Frontal cortex (tissue), 4 donors: ENCODE data around the gene ERC1. TPM values are rescaled to one million over a fixed set of nuclear protein-coding genes. Genes with fewer than 3 reads are reported as not detected.

Experiments
- DNase-seq, 2 donors: peaks; one replicate each; pipeline ENCODE4 v3.0.0; 2012; ENCODE audit warnings: low spot score in 2 of 2
- FAIRE-seq: peaks from 2 replicates; lab custom pipeline; 2012; peaks lifted over from hg19 to GRCh38; lab: Jason Lieb, UNC
- total RNA-seq: library from RNA; depleted of rRNA; stranded (reverse); fragments of >200 nt; gene quantifications from one replicate; pipeline ENCODE4 v1.2.3, GENCODE V29; 2014
- donor health status: control.
- donor health status: control.
- donor health status: control.

ERC1 gene
- total RNA-seq, 1 donor from 2014 or later, result 128 TPM

DNA sequence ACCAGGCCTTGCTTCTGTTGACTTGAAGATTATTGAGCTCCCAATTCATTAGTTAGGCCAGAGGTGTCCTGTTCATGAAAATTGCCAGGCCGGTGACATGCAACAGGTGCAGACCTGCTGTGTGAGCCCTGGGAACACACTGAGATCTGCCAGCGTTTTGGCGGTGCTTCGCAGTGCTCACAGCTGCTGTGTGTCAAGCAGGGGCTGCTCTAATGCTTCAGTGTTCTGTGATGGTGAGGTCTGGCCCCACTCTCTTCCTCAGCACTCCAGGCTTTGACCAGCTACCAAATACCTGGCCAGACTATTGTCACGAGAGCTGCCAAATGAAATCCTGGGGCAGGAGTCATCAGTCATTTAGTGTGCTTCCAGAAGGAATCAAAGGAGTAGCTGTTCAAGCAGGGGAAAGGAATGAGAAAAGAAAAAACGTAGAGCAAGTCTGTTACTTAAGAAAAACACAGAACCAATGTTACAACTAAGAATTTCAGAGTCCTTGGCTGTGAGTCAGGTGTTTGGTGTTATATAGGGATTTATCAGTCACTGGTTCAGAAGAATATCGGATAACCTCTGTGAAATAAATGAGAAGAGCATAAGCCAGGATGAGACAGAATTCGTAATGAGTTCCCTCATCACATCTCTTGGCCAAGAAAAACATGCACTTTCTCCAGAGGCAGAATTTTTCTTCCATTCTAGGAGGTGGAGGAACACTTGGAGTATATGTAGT is 452.6 kb downstream of the ERC1 start:
- DNase-seq (no peak), FAIRE-seq (no peak)

DNA sequence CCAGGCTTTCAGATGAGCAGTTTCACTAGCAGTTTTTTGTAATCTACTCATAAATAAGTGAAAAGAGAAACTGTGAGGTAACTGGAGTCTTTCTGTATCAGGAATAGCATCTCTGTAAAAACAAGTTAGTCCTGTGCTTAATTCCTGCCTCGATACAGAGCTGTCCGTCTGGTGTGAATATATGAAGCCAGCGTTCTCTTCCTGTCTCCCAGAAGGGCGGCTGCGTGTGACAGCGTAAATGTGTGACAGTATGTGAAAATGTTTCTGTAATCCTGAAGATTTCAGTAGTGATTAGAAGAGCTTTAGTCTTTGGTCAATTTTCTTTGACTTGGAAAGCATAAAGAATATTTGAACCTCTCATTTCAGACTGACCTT is 453.1 kb downstream of the ERC1 start:
- no peak for FAIRE-seq

GRCh38 chr12:1445807-1446206 is 454.8 kb downstream of the ERC1 start:
- FAIRE-seq, result no peak
- no peak for DNase-seq

More for the DNA sequence above, 453.1 kb downstream of the ERC1 start:
- DNase-seq, result no peak

DNA sequence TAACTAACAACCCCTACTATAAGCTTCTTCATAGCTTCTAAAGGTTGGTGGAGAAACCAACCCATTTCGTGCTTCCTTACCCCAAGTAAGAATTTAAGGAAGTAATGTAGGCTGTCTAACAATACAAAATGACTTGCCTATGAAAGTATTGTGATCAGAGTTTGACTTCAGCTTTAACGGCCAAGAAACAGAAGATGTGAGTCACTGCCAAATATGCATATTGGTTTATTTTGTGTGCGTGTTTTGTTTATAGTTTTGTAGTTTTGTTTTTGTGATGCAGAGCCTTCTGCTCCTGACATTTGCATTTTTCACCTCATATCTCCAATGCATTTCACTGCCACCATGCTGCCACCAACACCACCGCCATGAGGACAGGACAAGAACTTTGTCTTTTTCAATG is 457.3 kb downstream of the ERC1 start:
- FAIRE-seq (no peak), DNase-seq (no peak)

DNA sequence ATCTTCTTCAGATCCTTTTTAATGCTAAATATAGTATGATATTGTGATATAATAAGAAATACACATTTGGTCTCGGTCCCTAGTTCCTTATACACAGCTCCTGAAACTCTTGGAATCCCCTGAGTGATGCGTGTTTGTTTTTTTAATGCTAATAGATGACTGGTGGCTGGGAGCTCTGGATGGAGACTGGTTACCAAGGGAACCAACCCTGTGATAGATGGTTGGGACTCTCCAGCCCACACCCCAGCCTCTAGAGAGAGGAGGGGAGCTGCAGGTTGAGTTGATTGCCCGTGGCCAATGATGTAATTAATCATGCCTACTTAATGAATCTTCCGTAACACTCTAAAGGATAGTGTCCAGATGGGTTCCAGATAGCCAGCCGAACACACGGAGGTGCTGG is 462.8 kb downstream of the ERC1 start:
- DNase-seq (no peak), FAIRE-seq (no peak)

DNA sequence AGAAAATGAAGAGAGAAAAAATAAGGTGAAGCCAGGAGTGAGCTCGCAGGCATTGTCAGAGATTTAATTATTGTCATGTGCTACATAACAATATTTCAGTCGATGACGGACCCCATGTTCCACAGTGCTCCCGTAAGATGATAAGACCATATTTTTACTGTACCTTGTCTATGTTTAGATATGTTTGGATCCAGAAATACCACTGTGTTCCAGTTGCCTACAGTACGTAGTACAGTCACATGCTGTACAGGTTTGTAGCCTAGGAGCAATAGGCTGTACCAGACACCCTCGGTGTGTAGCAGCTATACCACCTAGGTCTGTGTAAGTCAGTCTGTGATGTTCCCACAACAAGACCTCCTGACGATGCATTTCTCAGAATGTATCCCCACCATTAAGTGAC is 465.9 kb downstream of the ERC1 start:
- no peak for FAIRE-seq

GRCh38 chr12:1457901-1458300 is 466.9 kb downstream of the ERC1 start:
- FAIRE-seq, result no peak
- DNase-seq, result no peak

More for the DNA sequence above, 465.9 kb downstream of the ERC1 start:
- DNase-seq, result no peak

- FAIRE-seq (no peak), DNase-seq (no peak)
Measured at GRCh38 chr12:1459339-1459738, 468.3 kb downstream of the ERC1 start.

GRCh38 chr12:1463073-1463905 is 472.3 kb downstream of the ERC1 start:
- DNase-seq (no peak), FAIRE-seq (no peak)

DNA sequence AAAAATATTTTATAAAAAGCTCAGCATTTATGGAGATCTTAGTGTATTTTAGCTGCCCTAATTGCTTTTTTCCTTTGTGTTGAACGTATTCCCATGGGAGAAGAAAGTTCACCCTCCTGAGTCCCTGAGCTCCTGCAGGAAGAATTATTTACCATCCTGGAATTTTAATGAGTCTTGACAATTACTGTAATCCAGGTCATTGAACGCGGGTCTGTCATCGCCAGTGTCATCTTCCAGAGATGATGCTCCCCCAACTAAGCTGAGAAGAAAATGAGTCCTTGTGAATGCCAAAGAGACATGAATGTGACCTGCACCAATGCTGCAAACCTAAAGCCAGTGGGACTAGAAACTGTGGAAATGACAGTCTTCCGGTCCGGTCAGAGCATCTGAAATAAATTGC is 473.9 kb downstream of the ERC1 start:
- DNase-seq, result no peak
- no peak for FAIRE-seq

DNA sequence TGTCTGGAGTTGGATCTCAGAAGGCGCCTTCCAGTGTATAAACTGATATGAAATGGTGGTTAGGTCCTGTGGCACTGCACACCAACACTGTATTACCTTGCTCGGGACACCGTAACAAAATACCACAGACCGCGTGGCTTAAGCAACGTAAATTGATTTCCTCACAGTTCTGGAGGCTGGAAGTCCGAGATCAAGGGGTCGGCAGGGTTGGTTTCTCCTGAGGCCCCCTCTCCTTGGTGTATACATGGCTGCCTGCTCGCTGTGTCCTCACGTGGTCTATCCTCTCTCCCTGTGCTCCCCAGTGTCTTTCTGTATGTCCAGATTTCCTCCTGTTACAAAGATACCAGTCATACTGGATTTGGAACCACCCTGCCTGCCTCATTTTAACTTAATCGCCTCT is 475.0 kb downstream of the ERC1 start:
- FAIRE-seq (no peak), DNase-seq (no peak)

DNA sequence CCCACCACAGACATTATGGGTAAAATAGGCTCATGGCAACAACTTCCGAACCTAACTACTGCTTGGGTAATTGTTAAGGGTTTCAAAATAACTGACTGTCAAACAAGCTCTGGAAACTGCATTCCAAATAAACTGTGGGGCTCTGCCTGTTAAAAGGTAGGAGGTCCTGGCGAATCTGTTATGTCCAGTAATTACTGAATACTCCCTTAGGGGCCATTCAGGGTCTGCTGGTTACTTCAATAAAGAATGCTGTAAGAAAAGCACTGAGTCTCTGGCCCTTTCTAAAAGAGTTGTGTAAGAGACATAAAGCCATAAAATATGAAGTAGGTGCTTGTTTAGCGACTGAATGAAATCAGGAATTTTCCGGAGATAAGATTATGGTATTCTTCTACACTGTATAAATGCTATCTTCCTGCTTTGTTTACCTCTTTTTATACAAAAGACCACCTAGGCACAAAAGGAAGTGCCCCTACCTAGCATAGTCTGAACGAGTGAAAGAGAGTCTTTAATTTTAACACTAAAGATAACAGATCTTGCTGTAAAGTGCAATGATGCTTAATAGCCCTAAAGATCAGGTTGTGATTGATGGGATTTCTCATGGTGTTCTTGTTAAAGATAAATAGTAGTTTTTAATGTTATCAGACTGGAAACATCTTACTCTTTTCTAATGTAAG is 475.6 kb downstream of the ERC1 start:
- no peak for DNase-seq
- no peak for FAIRE-seq

DNA sequence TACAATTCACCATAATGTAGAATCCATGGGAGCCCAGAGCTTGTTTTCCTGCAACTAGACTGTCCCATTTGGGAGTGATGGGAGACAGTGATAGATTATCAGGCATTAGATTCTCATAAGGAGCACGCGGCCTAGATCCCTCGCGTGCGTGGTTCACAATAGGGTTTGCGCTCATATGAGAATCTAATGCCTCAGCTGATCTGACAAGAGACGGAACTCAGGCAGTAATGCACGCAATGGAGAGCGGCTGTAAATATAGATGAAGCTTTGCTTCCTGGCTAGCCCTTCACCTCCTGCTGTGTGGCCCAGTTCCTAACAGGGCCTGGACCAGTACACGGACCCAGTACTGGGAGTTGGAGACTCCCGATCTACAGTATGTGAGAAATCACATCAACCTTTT is 476.7 kb downstream of the ERC1 start:
- DNase-seq (no peak), FAIRE-seq (no peak)

GRCh38 chr12:1469070-1469469 is 478.0 kb downstream of the ERC1 start:
- FAIRE-seq (no peak), DNase-seq (no peak)

GRCh38 chr12:1470051-1470450 is 479.0 kb downstream of the ERC1 start:
- FAIRE-seq, result no peak

GRCh38 chr12:1471224-1471623 is 480.2 kb downstream of the ERC1 start:
- no peak for FAIRE-seq
- no peak for DNase-seq

More at GRCh38 chr12:1470051-1470450, 479.0 kb downstream of the ERC1 start:
- no peak for DNase-seq

DNA sequence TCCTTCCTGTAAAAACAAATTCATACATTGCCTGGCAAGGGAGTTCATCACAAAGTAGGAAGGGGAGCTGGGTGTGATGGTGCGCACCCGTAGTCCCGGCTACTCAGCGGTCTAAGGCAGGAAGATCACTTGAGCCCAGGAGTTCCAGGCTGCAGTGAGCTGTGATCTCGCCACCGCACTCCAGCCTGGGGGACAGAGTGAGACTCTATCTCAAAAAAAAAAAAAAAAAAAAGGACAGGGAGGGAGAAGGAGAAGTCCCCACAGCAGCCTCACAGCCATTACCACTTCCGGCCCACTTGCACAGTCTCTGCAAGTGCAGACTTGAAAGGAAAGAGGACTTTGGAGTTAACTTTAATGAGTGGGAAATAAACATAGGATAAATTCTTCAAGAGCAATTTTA is 482.4 kb downstream of the ERC1 start:
- DNase-seq (no peak), FAIRE-seq (no peak)

- no peak for DNase-seq
- no peak for FAIRE-seq
Measured at GRCh38 chr12:1474041-1474573, 483.1 kb downstream of the ERC1 start.

DNA sequence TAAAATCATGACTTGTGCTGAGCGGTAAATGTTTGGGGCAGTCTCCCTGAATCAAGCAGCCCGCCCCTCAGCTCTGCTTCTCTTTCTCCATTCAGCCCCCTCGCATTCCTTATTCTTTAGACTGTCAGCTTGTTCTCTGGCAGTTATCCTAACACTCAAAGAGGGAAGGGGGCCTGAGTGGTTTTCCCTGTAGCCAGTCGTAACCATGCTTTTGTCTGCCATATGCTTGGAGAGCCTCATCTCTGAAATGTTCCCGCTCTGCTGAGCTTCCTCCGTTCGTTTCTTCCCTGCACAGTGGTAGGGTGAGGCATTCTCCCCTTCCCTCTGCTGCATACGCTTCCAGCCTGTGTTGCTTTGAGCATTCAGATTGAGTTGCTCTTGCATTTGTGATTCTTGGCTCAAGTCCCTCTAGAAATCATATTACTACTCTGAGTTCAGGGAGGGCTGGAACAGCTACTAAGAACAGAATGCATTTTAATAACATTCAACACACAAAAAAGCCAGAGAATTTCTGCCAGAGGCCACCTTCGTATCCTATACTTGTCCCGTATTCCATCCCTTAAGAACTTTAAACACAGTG is 483.6 kb downstream of the ERC1 start:
- DNase-seq, result no peak
- no peak for FAIRE-seq

- FAIRE-seq, result no peak
- no peak for DNase-seq
Measured at GRCh38 chr12:1479645-1480044, 488.6 kb downstream of the ERC1 start.
